Stimulated activated CD4-positive, alpha-beta T cell treated with anti-CD3 and anti-CD28 coated beads, Interleukin-1b, Interleukin-23, amount 100 ng/mL, for 4 hours (primary cell): ENCODE results near the gene GDPD4.

Experiments
- DNase-seq, 2 donors: peaks; one replicate each; pipeline ENCODE4 v3.0.0-alpha.2; 2020; ENCODE audit warnings: low read depth in 2 of 2

Gene GDPD4

GRCh38 chr11:77190331-77191075 lies 111.0 kb downstream of the GDPD4 start:
- no peak for DNase-seq

GRCh38 chr11:77189588-77190210 lies 111.8 kb downstream of the GDPD4 start:
- DNase-seq: no peak

DNA sequence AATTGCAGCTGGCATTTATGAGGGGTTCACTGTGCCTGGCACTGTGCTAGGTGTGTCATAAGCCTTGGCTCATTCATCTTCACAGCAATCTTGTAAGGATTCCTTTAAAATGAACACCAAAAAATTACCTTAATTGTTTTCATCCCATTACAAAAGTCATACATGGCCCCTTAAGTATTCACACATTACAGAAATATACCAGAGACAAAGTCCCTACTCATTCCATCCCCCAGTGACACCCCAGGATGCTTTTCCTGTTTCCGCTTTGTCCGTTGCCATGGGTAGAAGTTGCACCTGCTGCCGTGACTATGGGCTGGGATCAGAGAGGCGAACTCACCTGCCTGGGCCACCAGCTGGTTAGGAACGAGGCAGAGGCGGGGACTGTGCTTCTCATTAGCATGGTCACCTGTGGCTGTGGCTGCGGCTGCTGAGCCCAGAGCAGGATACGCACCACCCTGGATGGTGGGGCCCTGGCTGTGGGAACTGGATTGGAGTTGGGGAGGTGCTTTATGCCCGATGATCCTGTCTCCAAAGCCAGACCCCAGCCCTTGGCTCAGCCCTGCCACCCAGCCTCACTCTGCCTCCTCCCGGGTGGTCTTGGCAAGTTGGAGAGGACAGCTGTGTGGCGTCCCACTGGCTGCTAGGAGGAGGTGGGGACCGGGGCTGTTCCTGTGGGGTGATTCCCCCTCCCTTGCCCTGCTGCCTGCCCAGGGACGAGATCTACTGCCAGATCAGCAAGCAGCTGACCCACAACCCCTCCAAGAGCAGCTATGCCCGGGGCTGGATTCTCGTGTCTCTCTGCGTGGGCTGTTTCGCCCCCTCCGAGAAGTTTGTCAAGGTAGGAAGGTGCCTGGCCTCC lies 112.6 kb downstream of the GDPD4 start:
- no peak for DNase-seq

DNA sequence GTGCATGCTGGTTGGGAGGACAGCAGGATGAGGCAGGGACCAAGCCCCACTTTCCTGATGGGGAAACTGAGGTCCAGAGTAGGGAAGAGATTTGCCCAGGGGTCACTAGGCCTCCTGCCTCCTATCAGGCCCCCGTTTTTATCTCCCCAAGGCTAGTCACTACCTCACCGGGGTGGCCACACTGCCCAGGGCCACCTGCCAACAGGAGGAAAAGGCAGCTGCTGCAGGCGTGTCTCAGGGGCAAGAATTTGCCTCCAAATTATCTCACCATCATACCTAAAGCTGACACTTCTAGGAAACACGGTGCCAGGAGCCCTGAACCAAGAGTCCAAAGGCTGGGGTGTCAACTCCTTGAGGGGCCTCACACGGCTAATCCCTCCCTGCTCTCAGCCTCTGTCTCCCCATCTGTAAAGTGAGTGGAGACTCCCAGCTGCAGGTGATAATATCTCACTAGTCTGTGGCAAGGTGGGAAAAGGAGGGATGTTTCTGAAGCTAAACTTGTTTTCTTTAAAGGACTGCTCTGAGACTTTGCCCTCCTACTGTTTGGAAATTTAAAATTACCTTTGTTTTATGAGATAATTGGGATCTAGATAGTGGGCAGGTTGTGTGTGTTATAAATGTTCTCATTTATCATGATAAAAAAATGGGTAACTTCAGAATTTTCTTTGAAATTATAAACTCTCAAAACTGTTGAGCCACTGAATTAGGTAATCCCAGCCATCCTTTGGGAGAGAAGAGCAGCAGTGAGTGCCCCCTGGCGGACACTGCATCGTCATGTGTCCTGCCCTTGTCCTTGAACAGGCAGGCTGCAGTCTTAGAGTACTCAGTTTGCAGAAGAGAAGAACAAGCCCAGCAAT lies 113.5 kb downstream of the GDPD4 start:
- peak; percentile 31 to 60 for DNase-seq

GRCh38 chr11:77187111-77187750 lies 114.3 kb downstream of the GDPD4 start:
- no peak for DNase-seq

DNA sequence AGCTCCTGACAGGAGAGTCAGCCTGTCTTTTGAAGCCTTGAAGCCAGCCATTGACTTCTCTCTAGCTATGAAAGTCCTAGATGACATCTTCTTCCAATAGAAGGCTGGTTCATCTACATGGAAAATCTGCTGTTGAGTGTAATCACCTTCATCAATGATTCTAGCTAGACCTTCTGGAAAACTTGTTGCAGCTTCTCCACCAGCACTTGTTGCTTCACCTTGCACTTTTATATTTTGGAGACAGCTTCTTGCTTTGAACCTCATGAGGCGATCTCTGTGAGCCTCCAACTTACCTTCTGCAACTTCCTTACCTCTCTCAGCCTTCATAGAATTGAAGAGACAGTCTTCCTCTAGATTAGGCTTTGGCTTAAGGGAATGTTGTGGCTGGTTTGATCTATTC lies 115.2 kb downstream of the GDPD4 start:
- DNase-seq: no peak

GRCh38 chr11:77184136-77184860 lies 117.2 kb downstream of the GDPD4 start:
- DNase-seq: no peak

- no peak for DNase-seq
Measured at GRCh38 chr11:77183431-77183984, 118.0 kb downstream of the GDPD4 start.

DNA sequence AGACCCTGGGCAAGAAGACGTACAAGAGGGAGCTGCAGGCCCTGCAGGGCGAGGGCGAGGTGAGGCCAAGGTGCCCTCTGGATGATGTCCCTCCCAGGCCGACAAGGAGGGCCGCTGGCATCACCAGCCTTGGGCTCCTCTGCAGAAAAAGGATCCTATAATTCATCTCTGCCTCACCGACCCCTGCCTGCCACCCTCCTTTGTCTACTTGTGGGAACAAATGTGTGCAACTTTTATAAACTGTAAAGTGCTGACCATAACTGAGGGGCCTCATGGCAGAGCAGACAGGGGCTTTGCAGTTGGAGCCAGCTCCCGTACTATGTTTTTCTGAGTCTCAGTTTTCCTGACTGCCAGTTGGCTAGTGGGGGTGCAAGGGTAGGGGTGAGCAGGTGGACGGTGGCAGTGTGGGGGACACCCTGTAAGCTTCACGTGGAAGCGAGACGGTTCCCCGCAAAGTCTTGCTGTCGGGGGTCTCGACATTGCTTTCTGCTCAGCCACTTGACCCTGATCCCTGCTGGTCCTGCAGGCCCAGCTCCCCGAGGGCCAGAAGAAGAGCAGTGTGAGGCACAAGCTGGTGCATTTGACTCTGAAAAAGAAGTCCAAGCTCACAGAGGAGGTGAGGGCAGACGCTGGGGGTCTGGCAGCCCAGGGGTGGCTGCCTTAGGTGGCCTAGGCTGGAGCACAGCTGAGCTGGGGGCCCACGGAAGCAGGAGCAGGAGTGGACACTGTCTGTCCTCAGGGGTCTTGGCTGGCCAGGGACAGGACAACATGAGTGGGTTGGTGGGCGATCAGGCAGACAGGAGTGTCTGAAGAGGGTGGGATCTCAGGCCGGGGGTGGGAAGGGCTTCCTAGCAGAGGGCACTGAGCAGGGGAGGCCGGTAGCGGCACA lies 118.7 kb downstream of the GDPD4 start:
- no peak for DNase-seq

DNA sequence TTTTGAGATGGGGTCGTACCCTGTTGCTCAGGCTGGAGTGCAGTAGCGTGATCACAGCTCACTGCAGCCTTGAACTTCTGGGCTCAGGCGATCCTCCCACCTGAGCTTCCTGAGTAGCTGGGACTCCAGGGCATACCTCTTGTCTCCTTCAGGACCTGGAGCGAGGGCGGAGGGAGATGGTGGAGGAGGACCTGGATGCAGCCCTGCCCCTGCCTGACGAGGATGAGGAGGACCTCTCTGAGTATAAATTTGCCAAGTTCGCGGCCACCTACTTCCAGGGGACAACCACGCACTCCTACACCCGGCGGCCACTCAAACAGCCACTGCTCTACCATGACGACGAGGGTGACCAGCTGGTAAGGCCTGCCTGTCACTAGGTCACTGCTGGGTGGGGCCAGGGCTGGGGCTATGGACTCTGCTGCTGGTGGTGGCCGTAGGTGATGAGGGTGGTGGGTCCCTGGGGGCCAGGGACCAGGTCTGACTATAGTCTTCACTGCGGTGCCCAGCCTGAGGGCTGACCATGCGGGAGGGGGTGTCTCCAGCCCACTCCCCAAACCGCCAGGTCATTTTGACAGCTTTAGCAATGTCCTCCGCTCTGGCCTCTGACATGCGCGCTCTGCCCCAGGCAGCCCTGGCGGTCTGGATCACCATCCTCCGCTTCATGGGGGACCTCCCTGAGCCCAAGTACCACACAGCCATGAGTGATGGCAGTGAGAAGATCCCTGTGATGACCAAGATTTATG lies 119.5 kb downstream of the GDPD4 start:
- DNase-seq: no peak

- DNase-seq: no peak
Measured at GRCh38 chr11:77181226-77181625, 120.3 kb downstream of the GDPD4 start.

DNA sequence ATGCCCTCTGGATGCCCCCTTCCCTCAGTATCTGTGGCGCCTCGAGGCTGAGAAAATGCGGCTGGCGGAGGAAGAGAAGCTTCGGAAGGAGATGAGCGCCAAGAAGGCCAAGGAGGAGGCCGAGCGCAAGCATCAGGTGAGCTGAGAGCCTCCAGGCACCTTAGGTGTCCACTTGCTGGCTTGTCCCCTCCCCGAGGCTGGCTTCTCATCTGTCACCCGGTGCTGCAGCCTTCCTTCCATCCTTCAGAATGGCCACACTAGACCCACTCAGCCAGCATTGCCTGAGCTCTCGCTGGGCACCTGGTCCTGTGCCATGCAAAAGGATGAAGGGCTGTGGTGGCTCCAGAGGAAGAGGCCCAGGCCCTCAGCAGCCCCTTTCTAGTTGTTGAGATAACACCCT lies 121.1 kb downstream of the GDPD4 start:
- no peak for DNase-seq

- no peak for DNase-seq
Measured at GRCh38 chr11:77179681-77180080, 121.8 kb downstream of the GDPD4 start.

DNA sequence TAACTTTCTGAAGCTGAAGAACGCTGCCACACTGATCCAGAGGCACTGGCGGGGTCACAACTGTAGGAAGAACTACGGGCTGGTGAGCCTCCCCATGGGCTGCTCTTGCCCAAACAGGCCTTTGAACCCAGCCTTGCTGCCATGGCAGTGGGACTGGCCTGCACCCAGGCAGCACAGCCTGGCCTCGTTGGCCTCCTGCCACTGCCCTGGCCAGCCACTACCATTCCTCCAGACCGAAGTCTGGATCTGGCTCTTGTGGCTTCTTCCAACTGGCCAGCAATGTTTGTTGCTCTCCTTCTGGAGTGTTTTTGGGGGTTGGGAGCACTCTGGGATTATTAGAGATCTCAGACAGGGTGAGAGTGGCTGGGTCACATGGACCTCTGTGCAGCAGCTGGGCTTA lies 122.4 kb downstream of the GDPD4 start:
- no peak for DNase-seq

DNA sequence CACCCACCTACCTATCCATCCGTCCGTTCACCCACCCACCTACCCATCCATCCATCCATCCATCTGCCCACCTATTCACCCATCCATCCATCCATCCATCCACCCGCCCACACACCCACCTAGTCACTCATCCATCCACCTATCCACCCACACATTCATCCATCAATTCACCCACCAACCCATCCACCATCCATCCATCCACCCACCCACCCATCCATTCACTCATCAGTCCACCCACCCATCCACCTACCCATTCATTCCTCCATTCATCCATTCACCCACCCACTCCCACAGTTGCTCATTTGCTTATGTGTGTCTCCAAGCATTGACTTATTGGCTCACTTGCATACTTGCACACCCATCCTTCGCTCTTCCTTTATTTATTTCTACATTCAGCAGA lies 123.3 kb downstream of the GDPD4 start:
- DNase-seq: no peak

GRCh38 chr11:77176996-77177395 lies 124.5 kb downstream of the GDPD4 start:
- no peak for DNase-seq

DNA sequence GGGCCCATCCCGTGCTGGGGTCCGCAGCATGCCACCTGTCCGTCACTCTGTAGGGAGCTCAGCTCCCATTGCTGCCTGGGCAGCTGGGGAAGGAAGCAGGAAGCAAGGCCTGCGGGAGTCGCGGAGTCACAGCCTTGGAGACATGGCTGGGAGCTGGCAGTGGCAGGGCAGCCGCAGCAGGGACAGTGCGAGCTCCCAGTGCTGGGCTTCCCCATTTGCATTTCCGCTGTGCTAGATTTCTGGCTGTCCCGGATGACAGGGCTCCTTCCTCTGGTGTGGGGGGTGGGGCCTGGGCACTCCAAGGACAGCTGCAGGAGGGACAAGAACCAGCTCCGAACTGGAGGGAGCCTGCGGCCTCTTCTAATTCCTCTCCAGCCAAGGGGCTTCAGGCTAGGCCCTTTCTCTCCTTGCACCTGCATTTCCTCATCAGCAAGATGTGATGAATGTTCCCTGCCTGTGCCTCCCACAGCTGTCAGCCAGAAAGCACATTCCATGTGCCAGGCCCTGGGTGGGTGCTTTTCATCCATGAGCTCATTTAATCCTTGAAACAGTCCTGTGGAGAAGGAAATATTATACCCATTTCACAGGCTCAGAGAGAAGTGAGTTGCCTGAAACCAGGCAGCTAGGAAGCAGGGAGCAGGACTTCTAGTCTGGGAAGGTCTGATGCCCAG lies 125.5 kb downstream of the GDPD4 start:
- no peak for DNase-seq
